ENCODE results near the gene PHACTR3. TPM values are rescaled to one million over a fixed set of nuclear protein-coding genes. Genes with fewer than 3 reads are reported as not detected.
A peak's percentile ranks its signal among the peaks of the same experiment; 100 is the strongest.

The PHACTR3 gene
- total RNA-seq, 1 donor from 2014 or later, result 1.4 TPM

GRCh38 chr20:59568509-59569024 lies 35.8 kb upstream of the PHACTR3 start:
- H3K9me3 ChIP-seq (ENCODE audit: low read depth), result no peaks in the 10 kb centered on the region
- H3K27ac Mint-ChIP-seq, result no peak overlapping the region
- H3K9me3 Mint-ChIP-seq, result no peaks in the 10 kb centered on the region
- H2AFZ ChIP-seq (replicated peaks), result no peak overlapping the region
- peaks cover 19% of the 10 kb centered on the region for H3K27me3 Mint-ChIP-seq (ENCODE audit: insufficient read depth, low read depth)
- H3K4me3 Mint-ChIP-seq, result no peak overlapping the region
- no peak overlapping the region for H3K4me3 ChIP-seq
- peaks cover 71% of the 10 kb centered on the region for H3K27me3 ChIP-seq
- no peaks in the 10 kb centered on the region for H3K79me2 ChIP-seq (ENCODE audit: low read depth)
- no peak overlapping the region for H3K4me2 ChIP-seq
- no peaks in the 10 kb centered on the region for H3K36me3 Mint-ChIP-seq
- H4K20me1 ChIP-seq (ENCODE audit: low read depth), result no peaks in the 10 kb centered on the region
- no peaks in the 10 kb centered on the region for H3K36me3 ChIP-seq
- no peak overlapping the region for H3K27ac ChIP-seq
- no peak for DNase-seq (ENCODE audit: low spot score)
- no peaks in the 10 kb centered on the region for H3F3A ChIP-seq (ENCODE audit: low read depth)
- H3K9ac ChIP-seq, result no peak overlapping the region
- peaks cover 4% of the 10 kb centered on the region for H3K4me1 Mint-ChIP-seq
- peaks cover 4% of the 10 kb centered on the region for H3K4me1 ChIP-seq
- TF ChIP-seq EZH2 (IDR thresholded peaks at IDR 0.05), result no peak
- TF ChIP-seq CTCF (IDR thresholded peaks at IDR 0.05), result no peak
- TF ChIP-seq EZH2phosphoT487 (IDR thresholded peaks at IDR 0.05), result no peak

GRCh38 chr20:59569305-59569704 lies 35.0 kb upstream of the PHACTR3 start:
- H3K4me1 ChIP-seq, result peaks cover 4% of the 10 kb centered on the region
- no peak overlapping the region for H3K27ac Mint-ChIP-seq
- H3K4me1 Mint-ChIP-seq, result peaks cover 4% of the 10 kb centered on the region
- H2AFZ ChIP-seq (replicated peaks), result no peak overlapping the region
- H3K36me3 Mint-ChIP-seq, result no peaks in the 10 kb centered on the region
- H3K4me3 ChIP-seq, result no peak overlapping the region
- no peak overlapping the region for H3K4me2 ChIP-seq
- H3K27me3 ChIP-seq, result peaks cover 75% of the 10 kb centered on the region
- no peak overlapping the region for H3K27ac ChIP-seq
- H4K20me1 ChIP-seq (ENCODE audit: low read depth), result no peaks in the 10 kb centered on the region
- H3K9me3 ChIP-seq (ENCODE audit: low read depth), result no peaks in the 10 kb centered on the region
- no peak overlapping the region for H3K4me3 Mint-ChIP-seq
- no peaks in the 10 kb centered on the region for H3K79me2 ChIP-seq (ENCODE audit: low read depth)
- no peak for TF ChIP-seq EZH2phosphoT487 (IDR thresholded peaks at IDR 0.05)
- TF ChIP-seq CTCF (IDR thresholded peaks at IDR 0.05), result no peak
- no peak for TF ChIP-seq EZH2 (IDR thresholded peaks at IDR 0.05)
- no peaks in the 10 kb centered on the region for H3K9me3 Mint-ChIP-seq
- DNase-seq (ENCODE audit: low spot score), result no peak
- no peak overlapping the region for H3K9ac ChIP-seq
- H3K36me3 ChIP-seq, result no peaks in the 10 kb centered on the region
- H3K27me3 Mint-ChIP-seq (ENCODE audit: insufficient read depth, low read depth), result peaks cover 19% of the 10 kb centered on the region
- H3F3A ChIP-seq (ENCODE audit: low read depth), result no peaks in the 10 kb centered on the region

- Mint-ChIP-seq H3K4me1 (peaks cover 7% of the 10 kb centered on the region), H3K36me3 (no peaks in the 10 kb centered on the region), H3K4me3 (peak overlapping the region; percentile 76), H3K27ac (no peak overlapping the region), H3K9me3 (peaks cover 2% of the 10 kb centered on the region), H3K27me3 (ENCODE audit: insufficient read depth, low read depth) (peaks cover 31% of the 10 kb centered on the region)
- H3K27me3 ChIP-seq, result peaks cover 80% of the 10 kb centered on the region
- no peak overlapping the region for H2AFZ ChIP-seq (replicated peaks)
- H3K27ac ChIP-seq, result no peak overlapping the region
- no peak overlapping the region for H3K4me2 ChIP-seq
- no peak for DNase-seq (ENCODE audit: low spot score)
- peaks cover 4% of the 10 kb centered on the region for H3K4me1 ChIP-seq
- no peaks in the 10 kb centered on the region for H3F3A ChIP-seq (ENCODE audit: low read depth)
- no peaks in the 10 kb centered on the region for H3K9me3 ChIP-seq (ENCODE audit: low read depth)
- H3K9ac ChIP-seq, result no peak overlapping the region
- H3K79me2 ChIP-seq (ENCODE audit: low read depth), result no peaks in the 10 kb centered on the region
- no peak overlapping the region for H3K4me3 ChIP-seq
- no peaks in the 10 kb centered on the region for H3K36me3 ChIP-seq
- H4K20me1 ChIP-seq (ENCODE audit: low read depth), result peaks cover 2% of the 10 kb centered on the region
- TF ChIP-seq CTCF (IDR thresholded peaks at IDR 0.05) (no peak), EZH2 (IDR thresholded peaks at IDR 0.05) (no peak), EZH2phosphoT487 (IDR thresholded peaks at IDR 0.05) (no peak)
Measured at GRCh38 chr20:59571151-59571550, 33.2 kb upstream of the PHACTR3 start.

All from neural progenitor cell (in vitro differentiated cells).